Measurements from ENCODE around the gene CLTCL1. TPM values are rescaled to one million over a fixed set of nuclear protein-coding genes. Genes with fewer than 3 reads are reported as not detected.

The CLTCL1 gene
- total RNA-seq, 4 donors from 2014 or later: 111 to 311 (median 215) TPM

GRCh38 chr22:19208287-19208847 is 83.2 kb downstream of the CLTCL1 start:
- DNase-seq: no peak
- Histone ChIP-seq H3K36me3 (peaks cover 0 to 73% of the 10 kb centered on the region in 2 donors), H3K4me1 (peaks cover 0 to 8% of the 10 kb centered on the region in 2 donors), H3K9me3 (no peaks in the 10 kb centered on the region), H3K4me3 (no peak overlapping the region), H3K27me3 (no peaks in the 10 kb centered on the region), H3K27ac (no peak overlapping the region)
- in situ Hi-C loops (cut with MboI; ENCODE audit: low sequenced_read_pairs in 4 of 4): loop anchor here in 1 of 4 donors (25.0 kb wide), 1 partner anchor 179 kb away; no protein-coding TSS in a partner anchor
- ATAC-seq: no peak
- intact Hi-C loops (cut with DNase I; ENCODE audit: low total_unique reads): no loop called here
- no peak for TF ChIP-seq CTCF (IDR thresholded peaks at IDR 0.05 in 4 of 5, conservative IDR thresholded peaks at IDR 0.05 in 1 of 5)
- TF ChIP-seq POLR2A (IDR thresholded peaks at IDR 0.05): no peak

GRCh38 chr22:19207884-19208283 is 83.6 kb downstream of the CLTCL1 start:
- Histone ChIP-seq H3K9me3 (no peaks in the 10 kb centered on the region), H3K36me3 (peaks cover 0 to 78% of the 10 kb centered on the region in 2 donors), H3K4me1 (peaks cover 0 to 8% of the 10 kb centered on the region in 2 donors), H3K27me3 (no peaks in the 10 kb centered on the region), H3K4me3 (no peak overlapping the region), H3K27ac (no peak overlapping the region)
- ATAC-seq (no peak), DNase-seq (no peak)
- in situ Hi-C loops (cut with MboI; ENCODE audit: low sequenced_read_pairs in 4 of 4) (loop anchor here in 1 of 4 donors (25.0 kb wide), 1 partner anchor 179 kb away; no protein-coding TSS in a partner anchor), intact Hi-C loops (cut with DNase I; ENCODE audit: low total_unique reads) (no loop called here)
- TF ChIP-seq CTCF (IDR thresholded peaks at IDR 0.05 in 4 of 5, conservative IDR thresholded peaks at IDR 0.05 in 1 of 5): no peak
- TF ChIP-seq POLR2A (IDR thresholded peaks at IDR 0.05): no peak

GRCh38 chr22:19207401-19207808 is 84.1 kb downstream of the CLTCL1 start:
- intact Hi-C loops (cut with DNase I; ENCODE audit: low total_unique reads): no loop called here
- in situ Hi-C loops (cut with MboI; ENCODE audit: low sequenced_read_pairs in 4 of 4): loop anchor here in 1 of 4 donors (25.0 kb wide), 1 partner anchor 180 kb away; no protein-coding TSS in a partner anchor
- ATAC-seq (no peak), DNase-seq (no peak)
- Histone ChIP-seq H3K4me3 (no peak overlapping the region), H3K27ac (no peak overlapping the region), H3K27me3 (no peaks in the 10 kb centered on the region), H3K4me1 (peaks cover 0 to 8% of the 10 kb centered on the region in 2 donors), H3K9me3 (no peaks in the 10 kb centered on the region), H3K36me3 (peaks cover 0 to 79% of the 10 kb centered on the region in 2 donors)
- TF ChIP-seq CTCF (IDR thresholded peaks at IDR 0.05 in 4 of 5, conservative IDR thresholded peaks at IDR 0.05 in 1 of 5) (no peak), POLR2A (IDR thresholded peaks at IDR 0.05) (no peak)

- in situ Hi-C loops (cut with MboI; ENCODE audit: low sequenced_read_pairs in 4 of 4): loop anchor here in 1 of 4 donors (25.0 kb wide), 1 partner anchor 181 kb away; no protein-coding TSS in a partner anchor
Observed at GRCh38 chr22:19206287-19206686, 85.2 kb downstream of the CLTCL1 start.

More at GRCh38 chr22:19206287-19206686, 85.2 kb downstream of the CLTCL1 start:
- no peaks in the 10 kb centered on the region for H3K9me3 ChIP-seq
- TF ChIP-seq CTCF (IDR thresholded peaks at IDR 0.05 in 4 of 5, conservative IDR thresholded peaks at IDR 0.05 in 1 of 5): no peak
- no peak for TF ChIP-seq POLR2A (IDR thresholded peaks at IDR 0.05)
- no peak overlapping the region for H3K4me3 ChIP-seq
- H3K4me1 ChIP-seq: peaks cover 0 to 8% of the 10 kb centered on the region in 2 donors
- no peak overlapping the region for H3K27ac ChIP-seq
- H3K36me3 ChIP-seq: peaks cover 0 to 87% of the 10 kb centered on the region in 2 donors
- H3K27me3 ChIP-seq: no peaks in the 10 kb centered on the region
- no peak for DNase-seq
- intact Hi-C loops (cut with DNase I; ENCODE audit: low total_unique reads): no loop called here
- no peak for ATAC-seq

All from gastrocnemius medialis (tissue), 4 donors.